BE2C (cell line): Measurements from ENCODE around the gene TRIM3.
A peak's percentile ranks its signal among the peaks of the same experiment; 100 is the strongest.

Experiments used
- DNase-seq: peaks from one replicate; pipeline ENCODE4 v3.0.0-alpha.2; 2020
- H3K27me3 ChIP-seq: fragments of 250-450 bp; sonication (Bioruptor Pico); 2 replicates; pipeline ENCODE4 v1.5.1; 2020; ENCODE audit warnings: mild to moderate bottlenecking
- H3K36me3 ChIP-seq: fragments of 250-450 bp; sonication (Bioruptor Pico); 2 replicates; pipeline ENCODE4 v1.5.1; 2020; ENCODE audit warnings: mild to moderate bottlenecking
- H3K4me1 ChIP-seq: fragments of 250-450 bp; sonication (Bioruptor Pico); 2 replicates; pipeline ENCODE4 v1.5.1; 2020
- H3K4me3 ChIP-seq: 2 replicates; pipeline ENCODE4 v1.5.1; 2011; ENCODE audit warnings: low read depth, low read length
- H3K9me3 ChIP-seq: fragments of 250-450 bp; sonication (Bioruptor Pico); 2 replicates; pipeline ENCODE4 v1.5.1; 2020
- CTCF ChIP-seq: IDR thresholded peaks from 2 replicates; pipeline ENCODE4 v1.5.1; 2012; ENCODE audit warnings: mild to moderate bottlenecking, low read depth, low read length

TRIM3 gene

GRCh38 chr11:6413791-6414201 is 59.9 kb downstream of the TRIM3 start:
- no peaks in the 10 kb centered on the region; the same call in 1 of the 2 replicates for H3K36me3 ChIP-seq
- no peaks in the 10 kb centered on the region for H3K27me3 ChIP-seq
- TF ChIP-seq CTCF: no peak
- no peak for DNase-seq
- H3K4me3 ChIP-seq: no peak overlapping the region
- H3K4me1 ChIP-seq: no peaks in the 10 kb centered on the region
- no peaks in the 10 kb centered on the region for H3K9me3 ChIP-seq

GRCh38 chr11:6411594-6412031 is 62.1 kb downstream of the TRIM3 start:
- H3K9me3 ChIP-seq: no peaks in the 10 kb centered on the region
- H3K27me3 ChIP-seq: no peaks in the 10 kb centered on the region
- H3K36me3 ChIP-seq: no peaks in the 10 kb centered on the region; the same call in 1 of the 2 replicates
- DNase-seq: no peak
- no peaks in the 10 kb centered on the region for H3K4me1 ChIP-seq
- TF ChIP-seq CTCF: no peak
- no peak overlapping the region for H3K4me3 ChIP-seq

GRCh38 chr11:6410695-6411430 is 62.9 kb downstream of the TRIM3 start:
- Histone ChIP-seq H3K27me3 (no peaks in the 10 kb centered on the region), H3K4me1 (no peaks in the 10 kb centered on the region), H3K36me3 (no peaks in the 10 kb centered on the region; the same call in 1 of the 2 replicates), H3K4me3 (no peak overlapping the region), H3K9me3 (no peaks in the 10 kb centered on the region)
- no peak for DNase-seq
- no peak for TF ChIP-seq CTCF

DNA sequence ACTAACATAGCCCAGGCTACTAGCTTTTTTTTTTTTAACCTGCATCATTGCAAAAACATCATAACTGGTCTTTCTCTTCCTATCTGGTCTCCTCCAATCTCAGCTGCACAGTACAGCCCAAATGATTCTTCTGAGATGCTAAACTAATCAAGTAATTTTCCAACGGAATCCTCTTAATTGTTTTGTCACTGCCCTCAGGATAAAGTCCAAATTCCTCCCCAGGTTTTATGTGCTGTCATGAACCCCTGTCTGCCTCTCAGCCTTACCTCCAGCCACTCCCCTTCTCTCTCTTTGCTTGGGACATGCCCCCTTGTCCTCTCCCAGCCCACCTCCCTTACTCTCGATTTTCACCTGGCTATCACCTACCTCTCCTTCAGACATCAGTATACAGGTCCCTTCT is 67.4 kb downstream of the TRIM3 start:
- TF ChIP-seq CTCF: no peak
- no peaks in the 10 kb centered on the region for H3K27me3 ChIP-seq
- no peaks in the 10 kb centered on the region for H3K9me3 ChIP-seq
- H3K36me3 ChIP-seq: no peaks in the 10 kb centered on the region; the same call in 1 of the 2 replicates
- no peak for DNase-seq
- no peak overlapping the region for H3K4me3 ChIP-seq
- no peaks in the 10 kb centered on the region for H3K4me1 ChIP-seq

GRCh38 chr11:6405846-6406245 is 67.9 kb downstream of the TRIM3 start:
- Histone ChIP-seq H3K9me3 (no peaks in the 10 kb centered on the region), H3K4me1 (no peaks in the 10 kb centered on the region), H3K36me3 (no peaks in the 10 kb centered on the region; the same call in 1 of the 2 replicates), H3K27me3 (no peaks in the 10 kb centered on the region), H3K4me3 (no peak overlapping the region)
- DNase-seq: no peak
- TF ChIP-seq CTCF: no peak

GRCh38 chr11:6405052-6405667 is 68.6 kb downstream of the TRIM3 start:
- Histone ChIP-seq H3K36me3 (no peaks in the 10 kb centered on the region; the same call in 1 of the 2 replicates), H3K27me3 (no peaks in the 10 kb centered on the region), H3K4me1 (no peaks in the 10 kb centered on the region), H3K9me3 (no peaks in the 10 kb centered on the region), H3K4me3 (no peak overlapping the region)
- peak; percentile 29 for DNase-seq
- TF ChIP-seq CTCF: no peak
